GM18507 (cell line): ENCODE data around the gene SNRK.

Source experiments
- DNase-seq: peaks from one replicate; pipeline ENCODE4 v3.0.0; 2011; ENCODE audit warnings: low read depth; ENCODE audit not compliant: insufficient read length; ENCODE audit errors: extremely low spot score
- FAIRE-seq: peaks from 2 replicates; lab custom pipeline; 2011; peaks lifted over from hg19 to GRCh38; lab: Jason Lieb, UNC

SNRK gene

DNA sequence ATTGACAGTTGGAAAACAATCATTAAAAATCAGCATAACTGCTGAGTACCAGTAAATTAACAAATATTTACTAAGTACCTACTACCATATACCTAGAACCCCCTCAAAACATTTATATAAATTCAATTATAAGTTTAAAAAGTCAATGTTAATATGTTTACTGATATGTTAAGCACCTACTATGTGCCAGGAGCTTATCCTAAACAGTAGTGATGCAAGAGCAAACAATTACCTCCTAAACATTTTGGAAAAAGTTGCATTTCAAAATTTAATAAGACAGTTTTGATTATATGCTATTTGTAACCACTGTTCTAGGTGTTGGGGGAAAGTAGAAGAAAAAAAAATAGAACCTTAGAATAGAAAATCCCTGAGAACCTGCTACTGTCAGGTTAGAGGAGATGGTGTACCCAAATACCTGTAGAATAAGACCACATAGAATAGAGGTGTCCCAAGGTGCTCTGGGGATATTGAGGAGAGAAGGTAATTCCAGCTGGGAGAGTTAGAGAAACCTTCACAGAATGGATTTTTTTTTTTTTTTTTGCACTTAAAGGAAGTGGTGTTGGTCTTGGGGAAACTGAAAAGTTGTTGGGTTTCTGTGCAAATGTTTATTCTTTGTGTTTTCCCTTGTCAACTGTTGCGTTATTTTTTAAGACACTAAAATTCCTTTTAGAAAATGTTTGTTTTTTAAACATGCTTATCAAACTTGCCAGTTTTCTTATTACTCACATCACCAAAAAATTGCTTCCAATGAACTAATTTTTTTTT is 16.0 kb downstream of the SNRK start:
- FAIRE-seq (no peak), DNase-seq (no peak)

DNA sequence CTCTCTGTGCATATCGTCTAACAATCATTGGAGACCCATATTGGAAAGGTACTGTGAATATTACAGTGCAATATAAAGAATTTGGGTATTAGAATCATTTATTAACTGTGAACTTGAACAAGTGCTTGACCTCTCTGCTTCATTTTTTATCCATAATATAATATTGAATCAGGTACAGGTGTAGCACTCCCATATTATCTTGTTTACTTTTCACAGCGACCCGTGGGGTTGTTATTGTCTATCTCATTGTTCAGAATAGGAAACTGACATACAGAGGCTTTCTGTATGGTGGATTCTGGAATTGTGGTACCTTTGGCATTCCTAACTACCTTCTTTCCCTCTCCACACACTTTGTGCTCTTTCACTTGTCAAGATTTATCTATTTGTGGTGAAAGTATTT is 17.8 kb downstream of the SNRK start:
- DNase-seq (no peak), FAIRE-seq (no peak)

DNA sequence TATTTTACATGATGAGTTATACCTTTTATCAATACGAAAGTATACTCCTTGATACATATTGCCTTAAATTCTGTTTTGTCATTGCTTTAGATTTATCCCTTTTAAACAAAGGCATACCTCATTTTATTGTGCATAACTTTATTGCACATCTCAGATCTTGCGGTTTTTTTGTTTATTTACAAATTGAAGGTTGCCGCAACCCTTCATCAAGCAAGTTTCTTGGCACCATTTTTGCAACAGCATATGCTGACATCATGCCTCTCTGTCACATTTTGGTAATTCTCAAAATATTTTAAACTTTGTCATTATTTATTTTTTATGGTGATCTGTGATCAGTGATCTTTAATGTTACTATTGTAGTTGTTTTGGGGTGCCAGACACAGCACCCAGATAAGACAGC is 20.9 kb downstream of the SNRK start:
- DNase-seq (no peak), FAIRE-seq (no peak)

DNA sequence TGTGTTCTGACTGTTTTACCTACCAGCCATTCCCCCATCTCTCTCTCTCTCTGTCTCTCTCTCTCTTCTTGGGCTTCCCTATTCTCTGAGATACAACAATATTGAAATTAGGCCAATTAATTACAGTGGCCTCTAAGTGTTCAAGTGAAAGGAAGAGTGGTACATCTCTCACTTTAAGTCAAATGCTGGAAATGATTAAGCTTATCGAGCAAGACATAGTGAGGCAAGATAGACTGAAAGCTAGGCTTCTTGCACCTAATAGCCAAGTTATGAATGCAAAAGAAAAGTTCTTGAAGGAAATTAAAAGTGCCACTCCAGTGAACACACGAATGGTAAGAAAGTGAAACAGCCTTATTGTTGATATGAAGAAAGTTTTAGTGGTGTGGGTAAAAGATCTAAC is 21.3 kb downstream of the SNRK start:
- no peak for DNase-seq
- peak; percentile 21 for FAIRE-seq

DNA sequence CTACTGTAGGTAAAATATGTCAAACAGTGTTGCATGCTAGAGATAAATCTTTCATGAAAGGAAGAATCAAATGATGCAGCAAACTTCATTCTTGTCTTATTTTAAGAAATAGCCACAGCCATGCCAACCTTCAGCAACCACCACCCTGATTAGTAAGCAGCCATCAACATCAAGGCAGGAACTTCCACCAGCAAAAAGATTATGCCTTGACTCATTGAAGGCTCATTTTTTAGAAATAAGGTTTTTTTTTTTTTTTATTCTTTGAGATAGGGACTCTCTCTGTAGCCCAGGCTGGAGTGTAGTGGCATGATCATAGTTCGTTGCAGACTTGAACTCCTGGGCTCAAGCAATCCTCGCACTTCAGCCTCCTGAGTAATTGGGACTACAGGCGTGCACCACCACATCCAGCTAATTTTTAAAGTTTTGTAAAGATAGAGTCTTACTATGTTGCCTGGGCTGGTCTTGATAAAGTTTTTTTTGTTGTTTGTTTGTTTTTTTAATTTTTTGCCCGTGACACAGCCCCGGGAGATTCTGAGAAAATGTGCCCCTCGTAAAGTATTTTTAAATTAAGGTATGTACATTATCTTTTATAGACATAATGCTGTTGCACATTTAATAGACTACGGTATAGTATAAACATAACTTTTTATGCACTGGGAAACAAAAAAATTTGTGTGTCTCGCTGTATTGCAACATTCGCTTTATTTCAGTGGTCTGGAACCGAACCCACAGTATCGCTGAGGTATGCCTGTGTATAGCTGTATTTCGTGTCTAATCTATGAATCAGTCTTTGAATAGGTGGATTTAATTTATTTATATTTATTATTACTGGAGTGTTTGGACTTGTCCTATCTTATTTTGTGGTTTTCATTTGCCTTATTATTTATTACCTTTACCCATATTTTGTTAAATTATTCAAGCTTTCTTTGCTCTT is 23.3 kb downstream of the SNRK start:
- DNase-seq (no peak), FAIRE-seq (no peak)

DNA sequence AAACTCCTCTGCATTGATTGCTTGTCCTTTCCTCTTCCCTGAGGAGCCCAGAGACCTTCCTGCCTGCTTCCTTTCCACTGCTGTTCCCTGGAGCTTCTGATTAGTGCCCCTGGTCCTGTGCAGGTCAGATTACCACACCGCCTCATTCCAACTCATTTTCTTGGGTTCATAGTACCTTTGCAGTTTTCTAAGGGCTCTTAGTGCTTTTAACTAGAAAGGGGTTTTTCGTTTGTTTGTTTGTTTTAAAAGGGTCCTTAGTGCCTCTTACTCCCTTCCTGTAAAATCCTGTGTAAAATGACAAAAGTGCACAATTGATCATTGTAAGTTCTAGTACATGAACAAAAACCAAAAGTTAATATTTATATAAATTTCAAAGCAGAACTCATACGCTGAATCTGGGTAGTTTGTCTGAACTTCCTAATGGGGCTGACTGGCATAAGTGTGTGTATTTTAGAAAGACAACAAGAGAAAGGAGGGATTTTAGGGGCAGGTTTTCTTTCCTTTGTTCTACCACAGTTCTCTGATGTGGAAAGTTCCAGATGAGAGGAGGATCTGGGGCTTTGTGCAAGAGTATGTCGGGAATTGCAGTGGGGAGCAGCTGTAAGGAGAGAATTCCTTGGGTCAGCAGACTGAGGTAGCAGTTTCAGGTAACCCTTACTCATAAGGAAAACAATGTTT is 30.6 kb downstream of the SNRK start:
- DNase-seq (no peak), FAIRE-seq (no peak)

DNA sequence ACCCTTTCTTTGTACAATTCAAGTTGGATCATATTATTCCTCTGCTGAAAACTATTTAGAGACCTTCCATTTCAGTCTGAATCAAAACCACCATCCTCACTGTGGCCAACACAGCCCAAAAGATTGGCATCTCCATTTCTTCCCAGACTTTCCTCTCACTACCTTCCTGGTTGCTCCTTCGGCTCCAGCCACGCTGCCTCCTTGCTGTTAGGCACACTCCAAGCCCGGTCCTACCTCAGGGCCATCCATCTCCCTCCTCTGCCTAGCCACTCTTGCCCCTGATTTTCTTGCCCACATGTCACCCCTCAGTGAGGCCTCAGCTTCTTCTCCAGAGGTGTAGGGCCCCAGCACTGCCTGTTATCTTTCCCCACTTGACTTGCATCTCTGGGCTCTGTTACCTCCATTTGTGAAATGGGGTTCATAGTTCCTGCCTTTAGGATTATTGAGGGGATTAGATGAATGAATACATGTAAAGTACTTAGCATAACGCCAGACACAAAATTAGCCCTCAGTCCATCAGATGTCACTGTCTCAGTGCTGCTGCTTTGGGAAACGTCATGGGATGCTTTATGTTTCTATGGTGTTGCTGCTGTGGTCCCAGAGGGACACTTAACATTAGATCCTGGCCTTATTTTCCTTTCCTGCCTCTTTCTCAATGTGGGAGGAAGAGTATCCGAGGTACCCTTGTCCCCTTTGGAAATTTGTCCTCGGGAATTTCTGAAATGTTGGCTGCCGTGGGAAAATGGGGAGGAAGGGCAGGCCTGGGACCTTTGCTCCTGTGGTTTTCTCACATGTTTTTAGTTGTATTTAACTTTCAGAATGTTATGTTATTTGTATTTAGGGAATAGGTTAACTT is 31.3 kb downstream of the SNRK start:
- no peak for FAIRE-seq
- no peak for DNase-seq

DNA sequence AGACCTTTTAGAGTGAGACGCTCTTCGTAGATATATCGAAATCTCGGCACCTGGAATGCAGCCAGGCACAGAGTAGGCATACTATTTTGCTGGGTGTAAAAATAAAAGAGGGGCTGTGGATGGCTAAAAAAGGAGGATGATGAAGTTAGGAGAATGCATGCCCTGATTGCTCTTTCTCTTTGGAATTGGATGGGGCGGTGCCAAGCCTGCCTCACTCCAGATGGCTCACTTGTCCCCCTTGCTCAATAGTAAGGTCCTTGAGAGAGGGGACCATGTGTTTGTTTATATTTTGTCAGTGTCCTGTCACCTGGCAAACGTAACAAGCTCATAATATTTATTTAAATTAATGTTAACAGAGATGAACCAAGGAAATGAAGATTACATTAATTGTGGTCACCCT is 33.0 kb downstream of the SNRK start:
- DNase-seq (no peak), FAIRE-seq (no peak)

DNA sequence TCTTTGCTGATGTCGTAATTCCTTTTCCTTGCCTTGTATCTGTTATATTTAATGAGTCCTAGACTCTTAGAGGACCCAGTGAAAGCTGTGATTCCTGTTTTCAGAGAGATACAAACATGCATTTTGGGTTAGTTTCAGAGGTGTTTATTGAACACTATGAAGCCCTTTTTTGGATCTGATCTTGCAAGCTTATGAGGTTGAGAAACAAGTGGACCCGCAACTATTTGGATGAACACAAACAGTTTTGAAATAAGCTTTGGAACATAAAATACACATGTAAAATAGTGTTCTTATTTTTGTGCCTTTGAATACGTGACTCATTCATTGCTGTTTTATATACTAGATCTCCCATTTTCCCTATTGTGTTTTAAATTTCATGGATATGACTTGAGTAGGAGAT is 33.5 kb downstream of the SNRK start:
- FAIRE-seq: no peak
- no peak for DNase-seq

DNA sequence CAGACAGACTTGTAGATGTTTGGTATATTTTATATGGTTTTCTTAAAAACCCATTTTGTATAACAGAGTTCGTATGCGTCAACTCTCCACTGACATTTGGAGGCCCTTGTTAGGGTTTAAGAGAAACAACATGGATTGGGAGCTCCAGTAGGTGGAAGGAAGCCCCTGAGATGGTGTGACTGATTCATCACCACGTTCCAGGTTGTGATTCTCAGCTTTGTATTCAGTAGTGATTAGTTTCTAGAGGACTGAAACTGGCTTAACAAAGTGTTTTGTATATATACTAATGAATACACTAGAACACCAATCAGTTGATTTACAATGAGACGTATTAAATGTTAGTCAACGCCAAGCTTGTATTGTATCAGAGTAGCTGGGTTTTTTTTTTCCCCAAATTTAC is 33.9 kb downstream of the SNRK start:
- DNase-seq: no peak
- FAIRE-seq: no peak

DNA sequence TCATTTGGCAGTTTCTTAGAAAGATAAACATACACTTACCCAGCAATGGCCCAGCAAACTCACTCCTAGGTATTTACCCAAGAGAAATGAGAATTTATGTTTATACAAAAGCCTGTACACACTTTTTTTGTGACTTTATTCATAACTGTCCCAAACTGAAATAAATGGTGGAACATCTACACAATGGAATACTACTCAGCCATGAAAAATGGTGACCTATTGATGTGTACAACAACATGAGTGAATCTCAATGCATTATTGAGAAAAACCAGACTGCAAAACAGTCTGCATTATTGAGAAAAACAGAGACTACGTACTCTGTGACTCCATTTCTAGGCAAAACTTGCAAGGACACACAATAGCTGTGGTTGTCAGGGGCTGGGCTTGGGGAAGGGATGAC is 37.2 kb downstream of the SNRK start:
- FAIRE-seq (no peak), DNase-seq (no peak)

DNA sequence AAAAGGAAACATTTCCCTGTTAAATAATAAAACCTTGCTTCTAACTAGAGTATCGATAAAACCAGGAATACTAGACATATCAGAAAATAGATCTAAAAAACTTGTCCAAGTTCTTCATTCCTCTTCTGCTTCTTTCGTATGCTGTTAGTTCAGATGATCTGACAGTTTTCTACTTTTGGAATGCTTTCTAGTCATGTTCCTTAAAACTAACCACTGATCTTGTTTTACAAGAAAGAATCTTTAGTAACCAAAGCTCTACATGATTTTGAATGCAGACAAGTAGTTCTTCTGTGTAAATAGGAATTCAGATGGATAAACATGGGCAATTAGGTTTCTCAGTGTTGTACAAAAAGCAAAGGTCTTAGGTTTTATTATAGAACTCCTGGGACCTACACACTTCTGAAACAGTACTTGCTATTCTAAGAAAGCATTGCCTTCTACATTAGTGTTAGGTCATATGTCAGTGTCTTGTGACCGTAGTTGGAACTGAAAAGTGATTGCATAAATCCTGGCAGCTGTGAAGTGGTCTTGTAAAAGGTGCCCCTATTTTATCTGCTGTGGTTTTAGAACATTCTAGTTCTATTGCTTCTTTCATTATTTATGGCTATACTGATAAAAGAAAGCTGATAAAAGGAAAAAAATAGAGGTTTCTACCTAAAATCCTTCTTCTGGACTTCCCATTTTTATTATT is 40.7 kb downstream of the SNRK start:
- DNase-seq: no peak
- FAIRE-seq: no peak

DNA sequence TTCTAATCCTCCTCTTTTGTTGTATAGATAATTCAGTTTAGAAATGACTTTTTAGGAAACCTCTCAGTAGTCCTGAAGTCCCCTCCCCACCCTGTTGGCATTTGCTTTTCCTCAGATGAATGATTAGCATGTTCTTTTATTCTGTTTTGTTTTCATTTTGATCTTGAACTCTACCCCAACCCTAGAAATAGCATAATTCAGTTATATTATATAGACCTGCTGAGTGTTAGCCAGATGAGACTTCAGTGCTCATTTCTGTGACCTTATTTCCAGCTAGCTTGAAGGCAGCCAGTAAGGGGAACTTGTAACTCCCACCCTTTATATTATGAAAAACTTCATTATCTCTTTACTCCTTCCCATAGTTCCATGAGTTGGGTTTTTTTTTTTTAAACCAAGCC is 41.2 kb downstream of the SNRK start:
- DNase-seq (no peak), FAIRE-seq (no peak)

DNA sequence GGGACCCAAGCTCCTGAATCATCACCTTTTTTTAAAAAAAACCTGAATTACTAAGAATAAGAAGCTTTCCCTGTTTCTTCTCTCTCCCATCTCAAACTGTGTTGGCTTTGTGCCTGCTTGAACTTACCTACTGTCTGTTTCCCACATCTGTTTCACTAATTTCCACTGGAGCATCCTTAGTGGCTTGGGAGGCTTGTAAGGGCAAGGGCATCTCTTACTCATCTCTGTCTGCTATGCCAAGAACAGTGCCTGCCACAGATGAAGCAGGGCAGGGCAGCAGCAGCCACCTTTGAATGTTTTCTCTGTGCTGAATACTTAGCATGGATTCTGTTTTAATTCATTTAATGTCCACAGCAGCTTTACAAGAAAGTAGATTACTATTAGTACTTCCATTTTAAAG is 42.3 kb downstream of the SNRK start:
- FAIRE-seq: no peak
- DNase-seq: no peak

DNA sequence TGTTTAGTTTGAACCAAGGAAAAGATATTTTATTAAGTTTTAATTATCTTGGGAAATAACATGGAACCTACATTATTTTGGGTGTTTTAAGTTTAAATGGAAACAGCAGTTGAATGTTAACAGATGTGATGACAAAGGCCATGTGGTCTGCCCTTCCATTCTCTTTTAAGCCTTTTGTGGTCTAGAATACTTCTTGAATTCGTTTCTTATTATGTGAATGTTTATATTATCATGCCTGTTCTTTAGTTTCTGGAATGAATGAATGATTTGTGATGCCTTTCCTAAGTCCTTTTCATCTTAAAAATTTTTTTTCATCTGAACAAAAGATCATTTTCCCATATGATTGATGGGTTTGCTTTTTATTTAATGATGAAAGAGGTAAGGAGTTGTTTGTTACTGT is 44.6 kb downstream of the SNRK start:
- FAIRE-seq: no peak

DNA sequence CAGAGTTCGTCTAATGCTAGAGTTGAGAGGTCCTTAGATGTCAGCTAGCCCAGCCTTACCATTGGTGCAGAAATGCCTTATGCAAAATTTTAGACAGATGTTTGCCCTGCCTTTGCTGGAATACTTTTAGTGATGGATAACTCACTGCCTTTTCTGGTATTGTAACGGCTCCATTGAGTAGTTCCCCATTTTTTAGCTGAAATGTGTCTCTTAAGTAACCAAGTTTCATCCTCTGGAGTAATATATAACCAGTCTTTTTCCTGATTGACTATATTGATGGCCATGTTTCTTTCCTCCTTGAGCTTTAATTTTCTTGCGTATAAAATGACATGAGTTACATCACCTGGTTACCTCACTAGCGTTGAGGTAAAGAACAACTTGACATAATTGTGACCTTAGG is 45.0 kb downstream of the SNRK start:
- no peak for FAIRE-seq
- DNase-seq: no peak

More for the DNA sequence above, 44.6 kb downstream of the SNRK start:
- DNase-seq: no peak

DNA sequence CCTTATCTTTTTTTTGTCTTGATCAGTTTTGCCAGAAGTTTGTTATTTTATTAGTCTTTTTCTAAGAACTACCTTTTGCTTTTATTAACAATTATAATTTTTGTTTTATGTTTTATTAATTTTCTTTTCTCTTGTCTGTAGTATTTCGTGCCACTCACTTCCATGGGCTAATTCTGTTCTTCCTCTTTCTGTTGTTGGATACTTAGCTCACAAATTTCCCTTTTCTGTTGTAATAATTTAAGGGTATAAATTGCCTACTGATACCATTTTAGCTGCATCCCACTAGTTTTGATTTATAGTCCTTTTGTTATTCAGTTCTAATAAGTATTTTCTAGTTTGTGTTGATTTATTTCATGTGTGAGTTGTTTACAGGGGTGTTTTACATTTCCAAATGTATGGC is 48.6 kb downstream of the SNRK start:
- no peak for DNase-seq
- no peak for FAIRE-seq

DNA sequence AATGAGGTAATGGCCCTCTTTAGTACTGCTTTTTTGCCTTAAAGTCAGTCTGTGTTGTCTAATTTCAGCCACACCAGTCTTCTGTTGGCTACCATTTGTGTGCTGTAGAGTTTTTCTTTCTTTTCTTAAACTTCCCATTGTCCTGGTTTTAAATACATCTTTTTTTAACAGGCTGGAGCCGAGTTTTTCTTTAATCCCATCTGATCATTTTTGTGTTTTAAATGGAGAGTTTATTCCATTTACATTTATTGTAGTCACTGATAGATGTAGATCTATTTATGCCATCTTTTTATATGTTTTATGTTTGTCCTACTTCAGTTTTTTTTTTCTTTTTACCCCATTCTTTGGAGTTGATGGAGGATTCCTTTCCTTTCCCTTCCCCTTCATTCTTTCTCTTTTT is 49.5 kb downstream of the SNRK start:
- FAIRE-seq (no peak), DNase-seq (no peak)

DNA sequence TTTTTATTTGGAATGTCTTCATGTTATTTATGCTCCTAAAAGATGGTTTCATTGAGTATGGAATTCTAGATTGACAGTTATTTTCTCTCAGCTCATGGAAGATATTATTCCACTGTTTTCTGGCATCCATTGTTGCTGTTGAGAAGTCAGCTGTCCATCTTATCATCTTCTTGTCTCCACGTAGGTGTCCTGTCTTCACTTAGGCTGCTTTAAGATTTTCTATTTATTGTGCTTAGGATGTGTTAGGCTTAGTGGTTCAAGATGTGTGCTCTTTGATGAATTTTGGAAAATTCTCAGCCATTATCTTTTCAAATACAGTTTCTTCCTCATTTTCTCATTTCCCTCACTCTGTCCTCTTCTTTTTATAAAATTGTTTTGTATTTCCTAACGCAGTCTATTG is 52.0 kb downstream of the SNRK start:
- FAIRE-seq (no peak), DNase-seq (no peak)
